Tibial nerve (tissue), 4 donors: ENCODE results near the gene IGF2BP3. TPM values are rescaled to one million over a fixed set of nuclear protein-coding genes. Genes with fewer than 3 reads are reported as not detected.

Experiments used
- DNase-seq, 2 donors: peaks; one replicate each; pipeline ENCODE4 v3.0.0-alpha.2; 2019; ENCODE audit warnings: low spot score in 2 of 2
- H3K27ac ChIP-seq, 4 donors: fragments of 200-600 bp; sonication (generic) in 3 of 4; one replicate each; pipeline ENCODE4 v1.5.1; 2017 to 2019; ENCODE audit warnings: mild to moderate bottlenecking in 1 of 4
- H3K27me3 ChIP-seq, 2 donors: fragments of 200-600 bp; sonication (generic) in 1 of 2; one replicate each; pipeline versions ENCODE4 v1.5.1 to v1.6.0; 2017 to 2019
- H3K36me3 ChIP-seq, 3 donors: fragments of 200-600 bp; sonication (generic); one replicate each; pipeline ENCODE4 v1.5.1; 2018 to 2019
- H3K4me1 ChIP-seq, 4 donors: fragments of 200-600 bp; sonication (generic) in 3 of 4; one replicate each; pipeline ENCODE4 v1.5.1; 2017 to 2019
- H3K4me3 ChIP-seq, 4 donors: fragments of 200-600 bp; sonication (generic) in 3 of 4; one replicate each; pipeline ENCODE4 v1.5.1; 2017 to 2019; ENCODE audit warnings: mild to moderate bottlenecking in 1 of 4, moderate library complexity in 1 of 4
- H3K9me3 ChIP-seq, 4 donors: fragments of 200-600 bp; sonication (generic) in 3 of 4; one replicate each; pipeline ENCODE4 v1.5.1; 2017 to 2019
- EP300 ChIP-seq, 2 donors: sonication (generic); formaldehyde crosslinking; IDR thresholded peaks; one replicate each; pipeline ENCODE4 v1.6.1; 2017; ENCODE audit warnings: antibody characterized with exemption in 2 of 2, mild to moderate bottlenecking in 1 of 2
- POLR2A ChIP-seq, 2 donors: fragments of 450-650 bp; IDR thresholded peaks; one replicate each; pipeline ENCODE4 v1.6.1; 2017; ENCODE audit warnings: antibody characterized with exemption in 2 of 2, mild to moderate bottlenecking in 2 of 2, moderate library complexity in 2 of 2
- WGBS, 2 donors: methylation state at CpG; one replicate each; pipeline ENCODE4 v1.1.5; 2018; 5-methylcytosine and 5-hydroxymethylcytosine counted together
- total RNA-seq, 4 donors: library from RNA; depleted of rRNA; stranded (reverse); fragments of >200 nt; gene quantifications; one replicate each; pipeline ENCODE4 v1.1.0, GENCODE V29; 2016
- TF ChIP-seq, protein P1 (sequence below), 5 experiments: fragments of 200-600 bp in 3 of 5; fragments of 450-650 bp in 2 of 5; sonication (generic) in 3 of 5; IDR thresholded peaks; one replicate each; pipeline ENCODE4 v1.5.1; 2016 to 2019; ENCODE audit warnings: antibody characterized with exemption in 5 of 5, mild to moderate bottlenecking in 3 of 5, moderate library complexity in 2 of 5

IGF2BP3 gene
- total RNA-seq, 4 donors from 2014 or later = 0.21 to 0.90 (median 0.59) TPM; not detected in 1

DNA sequence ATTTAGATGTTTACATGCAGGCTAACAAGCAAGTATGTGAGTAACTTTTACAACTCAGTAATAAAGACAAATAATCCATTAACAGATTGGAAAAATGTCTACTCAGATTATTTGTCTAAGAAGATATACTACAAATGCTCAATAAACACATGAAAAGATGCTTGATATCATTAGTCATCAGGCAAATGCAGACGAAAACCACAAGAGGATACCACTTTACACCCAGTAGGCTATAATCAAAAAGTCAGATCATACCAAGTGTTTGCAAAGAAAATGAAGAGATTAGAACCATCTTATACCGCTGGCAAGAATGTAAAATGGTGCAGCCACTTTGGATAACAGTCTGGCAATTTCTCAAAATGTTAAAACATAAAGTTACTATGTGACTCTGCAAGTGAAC lies 87.1 kb downstream of the IGF2BP3 start:
- Histone ChIP-seq H3K27me3 (no peaks in the 10 kb centered on the region), H3K4me3 (no peak overlapping the region), H3K27ac (no peak overlapping the region), H3K9me3 (no peaks in the 10 kb centered on the region), H3K4me1 (no peaks in the 10 kb centered on the region), H3K36me3 (no peaks in the 10 kb centered on the region)
- DNase-seq = no peak
- no peak for TF ChIP-seq EP300 (IDR thresholded peaks at IDR 0.05)
- TF ChIP-seq, protein P1, sequence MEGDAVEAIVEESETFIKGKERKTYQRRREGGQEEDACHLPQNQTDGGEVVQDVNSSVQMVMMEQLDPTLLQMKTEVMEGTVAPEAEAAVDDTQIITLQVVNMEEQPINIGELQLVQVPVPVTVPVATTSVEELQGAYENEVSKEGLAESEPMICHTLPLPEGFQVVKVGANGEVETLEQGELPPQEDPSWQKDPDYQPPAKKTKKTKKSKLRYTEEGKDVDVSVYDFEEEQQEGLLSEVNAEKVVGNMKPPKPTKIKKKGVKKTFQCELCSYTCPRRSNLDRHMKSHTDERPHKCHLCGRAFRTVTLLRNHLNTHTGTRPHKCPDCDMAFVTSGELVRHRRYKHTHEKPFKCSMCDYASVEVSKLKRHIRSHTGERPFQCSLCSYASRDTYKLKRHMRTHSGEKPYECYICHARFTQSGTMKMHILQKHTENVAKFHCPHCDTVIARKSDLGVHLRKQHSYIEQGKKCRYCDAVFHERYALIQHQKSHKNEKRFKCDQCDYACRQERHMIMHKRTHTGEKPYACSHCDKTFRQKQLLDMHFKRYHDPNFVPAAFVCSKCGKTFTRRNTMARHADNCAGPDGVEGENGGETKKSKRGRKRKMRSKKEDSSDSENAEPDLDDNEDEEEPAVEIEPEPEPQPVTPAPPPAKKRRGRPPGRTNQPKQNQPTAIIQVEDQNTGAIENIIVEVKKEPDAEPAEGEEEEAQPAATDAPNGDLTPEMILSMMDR (IDR thresholded peaks at IDR 0.05) = no peak
- no peak for TF ChIP-seq POLR2A (IDR thresholded peaks at IDR 0.05)
- 90 to 93% methylated on average over 2 of the region's 2 CpGs for WGBS, 2 donors

DNA sequence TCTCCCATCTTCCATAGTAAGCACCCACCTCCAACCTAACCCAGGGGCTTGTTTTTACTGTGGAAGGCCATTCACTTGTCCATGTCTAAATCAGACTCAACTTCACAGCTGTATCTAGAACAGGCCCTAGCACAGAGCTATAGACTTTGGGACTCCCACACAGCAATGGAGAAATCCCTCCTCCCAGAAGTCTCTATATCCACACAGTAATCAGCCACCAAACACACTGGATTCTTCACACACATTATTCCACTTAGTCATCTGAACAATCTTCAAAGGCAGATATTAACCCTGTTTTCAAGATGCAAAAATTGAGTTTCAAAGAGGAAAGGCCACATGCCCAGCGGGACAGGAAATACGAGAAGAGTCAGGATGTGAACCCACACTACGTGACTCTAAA lies 89.3 kb downstream of the IGF2BP3 start:
- 94 to 96% methylated on average over 3 of the region's 3 CpGs for whole genome bisulfite sequencing, 2 donors
- no peaks in the 10 kb centered on the region for H3K27me3 ChIP-seq
- TF ChIP-seq POLR2A (IDR thresholded peaks at IDR 0.05) = no peak
- no peak for TF ChIP-seq EP300 (IDR thresholded peaks at IDR 0.05)
- no peaks in the 10 kb centered on the region for H3K4me1 ChIP-seq
- DNase-seq = no peak
- no peak overlapping the region for H3K4me3 ChIP-seq
- H3K9me3 ChIP-seq = no peaks in the 10 kb centered on the region
- H3K36me3 ChIP-seq = no peaks in the 10 kb centered on the region
- H3K27ac ChIP-seq = no peak overlapping the region

DNA sequence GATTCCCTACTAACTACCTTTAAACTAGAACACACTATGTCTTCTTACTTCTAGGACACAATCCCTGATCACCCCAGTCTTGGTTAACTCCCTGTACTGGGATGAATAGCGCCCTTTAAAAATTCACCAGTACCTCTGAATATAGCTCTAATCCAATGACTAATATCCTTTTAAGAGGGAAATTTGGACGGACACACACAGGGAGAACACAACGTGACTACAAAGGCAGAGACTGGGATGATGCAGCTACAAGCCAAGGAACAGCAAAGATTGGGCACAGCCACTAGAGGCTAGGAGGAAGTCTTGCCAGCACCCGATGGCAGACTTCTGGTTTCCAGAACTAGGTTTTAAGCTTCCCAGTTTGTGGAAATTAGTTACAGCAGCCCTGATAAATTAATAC lies 89.7 kb downstream of the IGF2BP3 start:
- WGBS, 2 donors = 90 to 93% methylated on average over 4 of the region's 4 CpGs
- Histone ChIP-seq H3K4me1 (no peaks in the 10 kb centered on the region), H3K27ac (no peak overlapping the region), H3K36me3 (no peaks in the 10 kb centered on the region), H3K9me3 (no peaks in the 10 kb centered on the region), H3K27me3 (no peaks in the 10 kb centered on the region), H3K4me3 (no peak overlapping the region)
- TF ChIP-seq, protein P1 (IDR thresholded peaks at IDR 0.05) = no peak
- no peak for TF ChIP-seq POLR2A (IDR thresholded peaks at IDR 0.05)
- no peak for DNase-seq

DNA sequence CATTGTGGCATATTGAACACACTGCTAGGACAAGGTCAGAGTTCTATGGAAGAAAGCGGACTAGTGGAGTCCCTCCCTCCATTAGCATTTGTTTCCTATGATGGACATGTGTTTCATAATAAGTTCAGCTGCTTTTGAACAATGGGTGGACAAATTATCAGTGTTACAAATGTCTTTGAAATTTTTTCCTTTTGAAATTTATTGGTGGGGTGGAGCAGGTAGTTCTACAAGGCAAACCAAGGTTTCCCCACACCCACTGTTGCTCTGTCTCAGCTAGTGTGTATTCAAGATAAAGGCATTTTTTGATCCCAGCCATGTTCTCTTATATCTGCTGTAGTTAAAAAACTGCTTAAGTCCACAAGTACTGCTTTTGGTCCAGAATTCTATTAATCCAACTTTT lies 91.3 kb downstream of the IGF2BP3 start:
- no peaks in the 10 kb centered on the region for H3K9me3 ChIP-seq
- WGBS, 2 donors = 95 to 96% methylated on average over 1 of the region's 1 CpG
- no peaks in the 10 kb centered on the region for H3K4me1 ChIP-seq
- DNase-seq = no peak
- no peak overlapping the region for H3K27ac ChIP-seq
- TF ChIP-seq EP300 (IDR thresholded peaks at IDR 0.05) (no peak), POLR2A (IDR thresholded peaks at IDR 0.05) (no peak)
- TF ChIP-seq, protein P1 (IDR thresholded peaks at IDR 0.05) = no peak
- no peaks in the 10 kb centered on the region for H3K36me3 ChIP-seq
- H3K27me3 ChIP-seq = no peaks in the 10 kb centered on the region
- no peak overlapping the region for H3K4me3 ChIP-seq

DNA sequence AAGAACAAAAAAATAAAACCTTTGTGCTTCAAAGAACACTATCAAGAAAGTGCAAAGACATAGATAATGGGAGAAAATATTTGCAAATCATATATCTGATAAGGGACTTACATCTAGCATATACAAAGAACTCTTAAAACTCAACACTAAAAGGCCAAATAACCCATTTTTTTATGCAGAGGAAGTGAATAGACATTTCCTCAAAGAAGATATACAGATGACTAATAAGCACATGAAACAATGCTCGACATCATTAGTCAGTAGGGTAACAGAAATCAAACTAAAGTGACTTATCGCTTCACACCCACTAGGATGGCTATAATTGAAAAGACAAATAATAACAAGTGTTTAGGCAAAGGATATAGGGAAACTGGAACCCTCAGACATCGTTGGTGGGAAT lies 93.2 kb downstream of the IGF2BP3 start:
- no peak for DNase-seq
- Histone ChIP-seq H3K4me1 (no peaks in the 10 kb centered on the region), H3K27me3 (no peaks in the 10 kb centered on the region), H3K36me3 (no peaks in the 10 kb centered on the region), H3K9me3 (no peaks in the 10 kb centered on the region), H3K27ac (no peak overlapping the region), H3K4me3 (no peak overlapping the region)
- WGBS, 2 donors = 83 to 87% methylated on average over 3 of the region's 3 CpGs
- TF ChIP-seq, protein P1 (IDR thresholded peaks at IDR 0.05) = no peak
- TF ChIP-seq POLR2A (IDR thresholded peaks at IDR 0.05) (no peak), EP300 (IDR thresholded peaks at IDR 0.05) (no peak)
